Ectodermal cell (in vitro differentiated cells): ENCODE results near the gene EML4.

ENCODE experiments used
- H3K27ac ChIP-seq: 2 replicates; pipeline ENCODE4 v1.7.0; 2013; ENCODE audit warnings: mild to moderate bottlenecking, low read depth, low read length; ENCODE audit not compliant: insufficient read depth, poor library complexity, severe bottlenecking
- H3K27me3 ChIP-seq: 2 replicates; pipeline ENCODE4 v1.7.0; 2013; ENCODE audit warnings: mild to moderate bottlenecking, low read length; ENCODE audit not compliant: insufficient read depth, control insufficient read depth, poor library complexity, severe bottlenecking
- H3K36me3 ChIP-seq: one replicate; pipeline ENCODE4 v1.7.0; 2013; ENCODE audit warnings: low read length; ENCODE audit not compliant: control insufficient read depth, insufficient read depth
- H3K4me1 ChIP-seq: one replicate; pipeline ENCODE4 v1.7.0; 2013; ENCODE audit warnings: low read length; ENCODE audit not compliant: control insufficient read depth, insufficient read depth
- H3K4me3 ChIP-seq: 2 replicates; pipeline ENCODE4 v1.7.0; 2013; ENCODE audit warnings: low read depth, low read length, control low read depth; ENCODE audit not compliant: insufficient read depth
- H3K9me3 ChIP-seq: 2 replicates; pipeline ENCODE4 v1.7.0; 2013; ENCODE audit warnings: mild to moderate bottlenecking, low read length, moderate library complexity; ENCODE audit not compliant: control insufficient read depth
- WGBS, 2 experiments: methylation state at CpG; one replicate each; pipeline ENCODE4 v1.1.7; 2013; ENCODE audit warnings: missing lambda C conversion rate in 2 of 2; 5-methylcytosine and 5-hydroxymethylcytosine counted together

The EML4 gene

GRCh38 chr2:42298132-42298531, 129.0 kb downstream of the EML4 start:
- Histone ChIP-seq H3K27ac (no peak overlapping the region), H3K27me3 (no peaks in the 10 kb centered on the region), H3K36me3 (peaks cover 31% of the 10 kb centered on the region), H3K9me3 (no peaks in the 10 kb centered on the region), H3K4me1 (no peaks in the 10 kb centered on the region), H3K4me3 (no peak overlapping the region)
- 33 to 67% methylated on average over 1 of the region's 1 CpG for WGBS, 2 experiments

- H3K27me3 ChIP-seq, result no peaks in the 10 kb centered on the region
- no peaks in the 10 kb centered on the region for H3K4me1 ChIP-seq
- no peak overlapping the region for H3K27ac ChIP-seq
- no peaks in the 10 kb centered on the region for H3K9me3 ChIP-seq
- 88 to 95% methylated on average over 2 to 3 of the region's 3 CpGs for whole genome bisulfite sequencing, 2 experiments
- no peak overlapping the region for H3K4me3 ChIP-seq
- peaks cover 34% of the 10 kb centered on the region for H3K36me3 ChIP-seq
These were observed 130.0 kb downstream of the EML4 start for GRCh38 chr2:42298996-42299754.

- Histone ChIP-seq H3K36me3 (peaks cover 27% of the 10 kb centered on the region), H3K27ac (no peak overlapping the region), H3K4me3 (no peak overlapping the region), H3K27me3 (no peaks in the 10 kb centered on the region), H3K9me3 (no peaks in the 10 kb centered on the region), H3K4me1 (no peaks in the 10 kb centered on the region)
- WGBS, 2 experiments, result 89 to 96% methylated on average over 2 of the region's 2 CpGs
These were observed 131.4 kb downstream of the EML4 start for GRCh38 chr2:42300527-42300926.

GRCh38 chr2:42303252-42303651, 134.1 kb downstream of the EML4 start:
- Histone ChIP-seq H3K4me3 (no peak overlapping the region), H3K9me3 (no peaks in the 10 kb centered on the region), H3K27ac (no peak overlapping the region), H3K36me3 (peaks cover 12% of the 10 kb centered on the region), H3K4me1 (no peaks in the 10 kb centered on the region), H3K27me3 (no peaks in the 10 kb centered on the region)
- WGBS, 2 experiments, result 93 to 96% methylated on average over 3 of the region's 3 CpGs

- H3K36me3 ChIP-seq, result peaks cover 12% of the 10 kb centered on the region
- 92 to 94% methylated on average over 2 of the region's 2 CpGs for WGBS, 2 experiments
These were observed 135.0 kb downstream of the EML4 start for GRCh38 chr2:42304059-42304713.

GRCh38 chr2:42307180-42307579, 138.0 kb downstream of the EML4 start:
- H3K9me3 ChIP-seq, result no peaks in the 10 kb centered on the region
- H3K27me3 ChIP-seq, result no peaks in the 10 kb centered on the region
- no peaks in the 10 kb centered on the region for H3K4me1 ChIP-seq
- peaks cover 12% of the 10 kb centered on the region for H3K36me3 ChIP-seq
- no peak overlapping the region for H3K27ac ChIP-seq
- H3K4me3 ChIP-seq, result no peak overlapping the region

More at GRCh38 chr2:42304059-42304713, 135.0 kb downstream of the EML4 start:
- Histone ChIP-seq H3K9me3 (no peaks in the 10 kb centered on the region), H3K27ac (no peak overlapping the region), H3K27me3 (no peaks in the 10 kb centered on the region), H3K4me1 (no peaks in the 10 kb centered on the region), H3K4me3 (no peak overlapping the region)

GRCh38 chr2:42309366-42309765, 140.2 kb downstream of the EML4 start:
- Histone ChIP-seq H3K36me3 (no peaks in the 10 kb centered on the region), H3K4me1 (no peaks in the 10 kb centered on the region), H3K27me3 (no peaks in the 10 kb centered on the region), H3K4me3 (no peak overlapping the region), H3K27ac (no peak overlapping the region), H3K9me3 (no peaks in the 10 kb centered on the region)
- 96 to 100% methylated on average over 1 to 2 of the region's 2 CpGs for WGBS, 2 experiments

GRCh38 chr2:42310007-42310515, 140.9 kb downstream of the EML4 start:
- H3K36me3 ChIP-seq, result no peaks in the 10 kb centered on the region
- H3K27ac ChIP-seq, result no peak overlapping the region
- H3K4me1 ChIP-seq, result no peaks in the 10 kb centered on the region
- H3K4me3 ChIP-seq, result no peak overlapping the region
- 96 to 98% methylated on average over 1 of the region's 1 CpG for WGBS, 2 experiments
- H3K9me3 ChIP-seq, result no peaks in the 10 kb centered on the region
- H3K27me3 ChIP-seq, result no peaks in the 10 kb centered on the region

- Histone ChIP-seq H3K36me3 (no peaks in the 10 kb centered on the region), H3K4me3 (no peak overlapping the region), H3K9me3 (no peaks in the 10 kb centered on the region), H3K27ac (no peak overlapping the region), H3K27me3 (no peaks in the 10 kb centered on the region), H3K4me1 (no peaks in the 10 kb centered on the region)
- 91 to 93% methylated on average over 3 of the region's 4 CpGs for WGBS, 2 experiments
These were observed 143.0 kb downstream of the EML4 start for GRCh38 chr2:42312106-42312505.

GRCh38 chr2:42314892-42315468, 145.8 kb downstream of the EML4 start:
- Histone ChIP-seq H3K4me1 (no peaks in the 10 kb centered on the region), H3K27me3 (no peaks in the 10 kb centered on the region), H3K4me3 (no peak overlapping the region), H3K36me3 (peaks cover 1% of the 10 kb centered on the region), H3K9me3 (no peaks in the 10 kb centered on the region), H3K27ac (no peak overlapping the region)
- 95 to 96% methylated on average over 1 to 3 of the region's 3 CpGs for WGBS, 2 experiments
